Body of pancreas (tissue), 4 donors: ENCODE measurements around the gene AKAP1.

Source experiments
- POLR2A ChIP-seq, 3 donors: fragments of 450-650 bp; IDR thresholded peaks; one replicate each; pipeline ENCODE4 v1.6.1; 2016; ENCODE audit warnings: antibody characterized with exemption in 3 of 3, mild to moderate bottlenecking in 2 of 3
- TF ChIP-seq, protein P1 (sequence below), 7 experiments: fragments of 450-650 bp in 4 of 7; fragments of 200-600 bp in 3 of 7; sonication (generic) in 3 of 7; IDR thresholded peaks; one replicate each; pipeline ENCODE4 v1.5.1; 2016 to 2019; ENCODE audit warnings: antibody characterized with exemption in 7 of 7

DNA sequence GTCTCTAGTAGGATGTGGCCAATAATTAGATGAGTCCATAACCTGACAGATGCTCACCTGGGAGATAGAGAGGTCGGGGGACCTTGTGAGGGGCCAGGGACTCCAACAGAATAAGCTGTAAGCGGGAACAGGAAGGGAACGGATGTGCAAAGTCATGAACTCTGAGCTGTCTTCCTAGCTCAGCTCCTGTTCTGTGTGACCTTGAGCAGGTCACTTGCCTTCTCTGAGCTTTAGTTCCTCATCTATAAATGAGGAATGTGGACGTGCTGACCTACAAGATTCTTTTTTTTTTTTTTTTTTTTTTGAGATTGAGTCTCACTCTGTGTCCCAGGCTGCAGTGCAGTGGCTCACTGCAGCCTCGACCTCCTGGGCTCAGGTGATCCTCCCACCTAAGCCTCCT, 58.9 kb downstream of the AKAP1 start:
- TF ChIP-seq, protein P1, sequence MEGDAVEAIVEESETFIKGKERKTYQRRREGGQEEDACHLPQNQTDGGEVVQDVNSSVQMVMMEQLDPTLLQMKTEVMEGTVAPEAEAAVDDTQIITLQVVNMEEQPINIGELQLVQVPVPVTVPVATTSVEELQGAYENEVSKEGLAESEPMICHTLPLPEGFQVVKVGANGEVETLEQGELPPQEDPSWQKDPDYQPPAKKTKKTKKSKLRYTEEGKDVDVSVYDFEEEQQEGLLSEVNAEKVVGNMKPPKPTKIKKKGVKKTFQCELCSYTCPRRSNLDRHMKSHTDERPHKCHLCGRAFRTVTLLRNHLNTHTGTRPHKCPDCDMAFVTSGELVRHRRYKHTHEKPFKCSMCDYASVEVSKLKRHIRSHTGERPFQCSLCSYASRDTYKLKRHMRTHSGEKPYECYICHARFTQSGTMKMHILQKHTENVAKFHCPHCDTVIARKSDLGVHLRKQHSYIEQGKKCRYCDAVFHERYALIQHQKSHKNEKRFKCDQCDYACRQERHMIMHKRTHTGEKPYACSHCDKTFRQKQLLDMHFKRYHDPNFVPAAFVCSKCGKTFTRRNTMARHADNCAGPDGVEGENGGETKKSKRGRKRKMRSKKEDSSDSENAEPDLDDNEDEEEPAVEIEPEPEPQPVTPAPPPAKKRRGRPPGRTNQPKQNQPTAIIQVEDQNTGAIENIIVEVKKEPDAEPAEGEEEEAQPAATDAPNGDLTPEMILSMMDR (IDR thresholded peaks at IDR 0.05) = no peak
- no peak for TF ChIP-seq POLR2A (IDR thresholded peaks at IDR 0.05)
